Measurements from ENCODE around the gene NPIPB2.

- TF ChIP-seq MAX (IDR thresholded peaks at IDR 0.05) (no peak), CEBPB (IDR thresholded peaks at IDR 0.05) (no peak), ZBTB7A (IDR thresholded peaks at IDR 0.05; ENCODE audit: low read depth) (no peak), FOXM1 (IDR thresholded peaks at IDR 0.05; ENCODE audit: borderline replicate concordance, low read depth) (no peak), EGR1 (IDR thresholded peaks at IDR 0.05) (no peak), TAF1 (IDR thresholded peaks at IDR 0.05; ENCODE audit: low read depth) (no peak), RAD21 (IDR thresholded peaks at IDR 0.05; ENCODE audit: low read depth) (no peak), YY1 (IDR thresholded peaks at IDR 0.05; ENCODE audit: low read depth) (no peak), EP300 (IDR thresholded peaks at IDR 0.05; ENCODE audit: borderline replicate concordance) (no peak), TCF12 (IDR thresholded peaks at IDR 0.05; ENCODE audit: low read depth) (no peak), TEAD4 (IDR thresholded peaks at IDR 0.05) (no peak), NFIC (IDR thresholded peaks at IDR 0.05) (no peak), REST (IDR thresholded peaks at IDR 0.05; ENCODE audit: low read depth) (no peak), CREB1 (IDR thresholded peaks at IDR 0.05; ENCODE audit: low read depth) (no peak)
These were observed 45.2 kb downstream of the NPIPB2 start for GRCh38 chr16:11896486-11897176.
